ENCODE results near the gene C6orf15. TPM values are rescaled to one million over a fixed set of nuclear protein-coding genes. Genes with fewer than 3 reads are reported as not detected.
A peak's percentile ranks its signal among the peaks of the same experiment; 100 is the strongest.

Gene C6orf15
- total RNA-seq, 1 experiment from 2014 or later: not detected

- ChIA-PET POLR2A (interaction anchor here (0.7 to 3.6 kb wide), 6 partner anchors 12 to 253 kb away, joined by 3 to 44 read pairs (median 5); partner anchors contain the start of gene POU5F1), CTCF (interaction anchor here (0.5 to 2.8 kb wide), 26 partner anchors 8 to 284 kb away, joined by 3 to 19 read pairs (median 5); no protein-coding TSS in a partner anchor)
- no peaks in the 10 kb centered on the region for H3K9me3 Mint-ChIP-seq
- ATAC-seq (peak; percentile 76), DNase-seq (ENCODE audit: low spot score) (peak; percentile 99)
- H3K27me3 Mint-ChIP-seq (ENCODE audit: low read depth): no peaks in the 10 kb centered on the region
- H3K27ac Mint-ChIP-seq: peak within 1 kb of the TSS; percentile 93
- peaks cover 41% of the 10 kb centered on the region for H3K36me3 Mint-ChIP-seq
- H3K4me3 Mint-ChIP-seq: peak within 1 kb of the TSS; percentile 96
- peaks cover 40% of the 10 kb centered on the region for H3K4me1 Mint-ChIP-seq
- TF ChIP-seq PRRX2 (CRISPR knock-in tag; IDR thresholded peaks at IDR 0.05) (no peak), GABPB1 (CRISPR knock-in tag; IDR thresholded peaks at IDR 0.05) (peak; percentile 83), KAT7 (CRISPR knock-in tag; IDR thresholded peaks at IDR 0.05; ENCODE audit: borderline replicate concordance) (no peak), NR1H2 (CRISPR knock-in tag; IDR thresholded peaks at IDR 0.05) (no peak), CREB1 (CRISPR knock-in tag; IDR thresholded peaks at IDR 0.05) (no peak), JAZF1 (CRISPR knock-in tag; IDR thresholded peaks at IDR 0.05) (no peak), ZNF416 (CRISPR knock-in tag; IDR thresholded peaks at IDR 0.05) (no peak), E2F5 (CRISPR knock-in tag; IDR thresholded peaks at IDR 0.05) (peak; percentile 98), ZNF317 (CRISPR knock-in tag; IDR thresholded peaks at IDR 0.05; ENCODE audit: borderline replicate concordance, low read depth) (no peak), ERG (CRISPR knock-in tag; IDR thresholded peaks at IDR 0.05) (no peak), ZNF263 (CRISPR knock-in tag; IDR thresholded peaks at IDR 0.05; ENCODE audit: low read depth) (no peak), TCF7 (CRISPR knock-in tag; IDR thresholded peaks at IDR 0.05; ENCODE audit: low read depth) (no peak), GRHL2 (CRISPR knock-in tag; IDR thresholded peaks at IDR 0.05; ENCODE audit: insufficient replicate concordance, severe bottlenecking) (no peak), CREM (CRISPR knock-in tag; IDR thresholded peaks at IDR 0.05) (no peak), ARID4B (CRISPR knock-in tag; IDR thresholded peaks at IDR 0.05; ENCODE audit: borderline replicate concordance) (0 out of 2 replicates have a peak, but pooled peaks have one; percentile 35), GTF2I (CRISPR knock-in tag; conservative IDR thresholded peaks at IDR 0.05) (no peak), ZNF281 (CRISPR knock-in tag; IDR thresholded peaks at IDR 0.05) (no peak), NR3C1 (CRISPR knock-in tag; conservative IDR thresholded peaks at IDR 0.05; ENCODE audit: low read depth) (no peak), PREB (CRISPR knock-in tag; IDR thresholded peaks at IDR 0.05; ENCODE audit: borderline replicate concordance) (peak; percentile 50; the same call in 1 of the 2 replicates), ZSCAN18 (CRISPR knock-in tag; IDR thresholded peaks at IDR 0.05) (no peak), ZNF425 (CRISPR knock-in tag; conservative IDR thresholded peaks at IDR 0.05) (no peak)
Measured at GRCh38 chr6:31158140-31158862, 45.9 kb upstream of the C6orf15 start, which contains the start of gene TCF19. TSS of gene TCF19 (plus strand) at chr6:31158589. CDS start at chr6:31159470, 881 bp downstream.

All from WTC11 (cell line).